Activated CD8-positive, alpha-beta memory T cell treated with anti-CD3 and anti-CD28 coated beads, Interleukin-2, amount 10 ng/mL, durations not matched to agents 7 days and 5 days (primary cell): ENCODE measurements around the gene DNER. TPM values are rescaled to one million over a fixed set of nuclear protein-coding genes. Genes with fewer than 3 reads are reported as not detected.
"Not testable (repeated sequence)": the region's sequence is repeated elsewhere in the genome, so short reads cannot be mapped to it uniquely, and the experiment has no call there.

Experiments
- ATAC-seq: fragments of 150-1000 bp; cut with Tn5 transposase; one replicate; pipeline ENCODE4 v1.10.0; 2021; ENCODE audit warnings: moderate library complexity
- CTCF ChIA-PET: fragments of 350-600 bp; sonication (Branson Sonifier 250); formaldehyde crosslinking; loops from one replicate; lab custom pipeline; 2021; ENCODE audit warnings: antibody characterized with exemption; lab: Charles Lee
- DNase-seq: peaks from one replicate; pipeline ENCODE4 v3.0.0-alpha.2; 2020
- H3K27ac Mint-ChIP-seq: one replicate; pipeline ENCODE4 v1.8.0; 2021; ENCODE audit warnings: mild to moderate bottlenecking, mixed read lengths
- H3K27me3 Mint-ChIP-seq: one replicate; pipeline ENCODE4 v1.8.0; 2021; ENCODE audit warnings: mixed read lengths
- H3K36me3 Mint-ChIP-seq: one replicate; pipeline ENCODE4 v1.8.0; 2021; ENCODE audit warnings: mild to moderate bottlenecking, mixed read lengths
- H3K4me1 Mint-ChIP-seq: one replicate; pipeline ENCODE4 v1.8.0; 2021; ENCODE audit warnings: mixed read lengths
- H3K4me3 Mint-ChIP-seq: one replicate; pipeline ENCODE4 v1.8.0; 2021; ENCODE audit warnings: mild to moderate bottlenecking, moderate library complexity, mixed read lengths
- H3K9me3 Mint-ChIP-seq: one replicate; pipeline ENCODE4 v1.8.0; 2022; ENCODE audit warnings: low read depth, mixed read lengths
- total RNA-seq, 2 experiments: library from RNA; stranded (reverse); gene quantifications; one replicate each; pipeline ENCODE4 v1.2.3, GENCODE V29; 2021

The DNER gene
- total RNA-seq, 2 experiments from 2014 or later = not detected

DNA sequence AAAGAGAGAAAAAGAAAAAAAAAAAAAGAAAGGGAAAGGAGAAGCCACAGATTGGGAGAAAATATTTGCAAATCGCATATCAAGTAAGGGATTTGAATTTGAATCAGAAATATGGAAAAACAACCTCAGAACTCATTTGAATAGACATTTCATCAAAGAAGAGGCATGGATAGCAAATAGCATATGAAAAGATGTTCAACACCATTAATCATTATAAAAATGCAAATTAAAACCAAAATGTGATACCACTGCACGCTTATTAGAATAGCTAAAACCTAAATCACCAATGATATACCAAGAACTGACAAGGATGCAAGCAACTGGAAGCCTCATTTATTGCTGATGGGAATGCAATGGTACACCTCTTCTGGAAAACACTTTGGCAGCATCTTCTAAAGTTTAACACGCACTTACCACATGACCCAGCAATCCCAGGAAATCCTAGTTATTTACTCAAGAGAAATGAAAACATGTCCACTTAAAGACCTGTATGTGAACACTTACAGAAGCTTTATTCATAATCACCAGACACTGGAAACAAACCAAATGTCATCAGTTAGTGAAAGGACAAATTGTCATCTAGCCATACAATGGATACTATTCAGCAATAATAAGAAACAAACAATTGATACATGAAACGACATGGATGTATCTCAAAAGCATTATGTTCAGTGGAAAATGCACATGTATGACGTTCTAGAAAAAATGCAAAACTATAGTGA is 10.3 kb downstream of the DNER start:
- H3K27me3 Mint-ChIP-seq = peaks cover 34% of the 10 kb centered on the region
- no peaks in the 10 kb centered on the region for H3K4me1 Mint-ChIP-seq
- H3K4me3 Mint-ChIP-seq = no peak overlapping the region
- H3K27ac Mint-ChIP-seq = no peak overlapping the region
- no peak for DNase-seq
- H3K36me3 Mint-ChIP-seq = no peaks in the 10 kb centered on the region
- no peaks in the 10 kb centered on the region for H3K9me3 Mint-ChIP-seq
- CTCF ChIA-PET = no interaction called here
- no peak for ATAC-seq

GRCh38 chr2:229701716-229702115 is 12.6 kb downstream of the DNER start:
- CTCF ChIA-PET = no interaction called here
- ATAC-seq = no peak
- DNase-seq = no peak
- Mint-ChIP-seq H3K4me1 (no peaks in the 10 kb centered on the region), H3K36me3 (no peaks in the 10 kb centered on the region), H3K9me3 (no peaks in the 10 kb centered on the region), H3K27ac (no peak overlapping the region), H3K27me3 (peaks cover 29% of the 10 kb centered on the region), H3K4me3 (no peak overlapping the region)

- no peaks in the 10 kb centered on the region for H3K9me3 Mint-ChIP-seq
- H3K4me1 Mint-ChIP-seq = no peaks in the 10 kb centered on the region
- ATAC-seq = no peak
- H3K36me3 Mint-ChIP-seq = no peaks in the 10 kb centered on the region
- peaks cover 29% of the 10 kb centered on the region for H3K27me3 Mint-ChIP-seq
- no peak overlapping the region for H3K27ac Mint-ChIP-seq
- CTCF ChIA-PET = interaction anchor here (1.3 kb wide), 1 partner anchor 8 kb away, joined by 3 read pairs; no protein-coding TSS in a partner anchor
- no peak overlapping the region for H3K4me3 Mint-ChIP-seq
- DNase-seq = no peak
Observed at GRCh38 chr2:229701062-229701461, 13.3 kb downstream of the DNER start.

DNA sequence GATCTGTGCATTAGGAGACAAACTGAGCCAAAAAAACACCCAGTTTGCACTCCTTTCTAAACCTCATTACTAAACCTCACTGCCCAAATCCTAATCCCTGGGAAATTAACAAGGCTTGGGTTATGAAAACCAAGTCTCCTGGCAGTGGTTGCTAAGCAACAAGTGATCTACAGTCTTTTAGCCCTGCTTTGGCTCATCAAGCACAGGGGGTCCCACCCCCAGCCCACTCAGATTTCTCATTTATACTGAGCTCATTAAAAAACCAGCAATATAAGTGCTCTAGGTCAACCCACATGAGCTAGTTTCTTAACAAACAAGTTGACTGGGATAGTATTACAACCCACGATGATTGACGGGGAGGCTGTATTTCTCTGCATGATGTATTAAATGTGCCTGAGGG is 18.4 kb downstream of the DNER start:
- no peak for ATAC-seq
- Mint-ChIP-seq H3K4me1 (no peaks in the 10 kb centered on the region), H3K27ac (no peak overlapping the region), H3K27me3 (peaks cover 17% of the 10 kb centered on the region), H3K9me3 (no peaks in the 10 kb centered on the region), H3K4me3 (no peak overlapping the region), H3K36me3 (no peaks in the 10 kb centered on the region)
- CTCF ChIA-PET = no interaction called here
- no peak for DNase-seq

DNA sequence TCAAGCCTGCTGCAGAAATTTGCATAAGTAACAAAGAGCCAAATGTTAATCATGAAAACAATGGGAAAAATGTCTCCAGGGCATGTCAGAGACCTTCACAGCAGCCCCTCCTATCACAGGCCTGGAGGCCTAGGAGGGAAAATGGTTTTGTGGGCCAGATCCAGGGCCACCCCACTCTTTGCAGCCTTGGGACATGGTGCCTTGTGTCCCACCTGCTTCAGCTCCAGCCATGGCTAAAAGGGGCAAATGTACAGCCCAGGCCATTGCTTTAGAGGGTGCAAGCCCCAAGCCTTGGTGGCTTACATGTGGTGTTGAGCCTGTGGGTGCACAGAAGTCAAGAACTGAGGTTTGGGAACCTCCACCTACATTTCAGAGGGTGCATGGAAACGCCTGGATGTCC is 20.5 kb downstream of the DNER start:
- DNase-seq, H3K27ac Mint-ChIP-seq, ATAC-seq, H3K4me3 Mint-ChIP-seq, H3K9me3 Mint-ChIP-seq, H3K4me1 Mint-ChIP-seq, H3K36me3 Mint-ChIP-seq, CTCF ChIA-PET: not testable (repeated sequence)
- peaks cover 18% of the 10 kb centered on the region for H3K27me3 Mint-ChIP-seq

GRCh38 chr2:229691631-229692030 is 22.7 kb downstream of the DNER start:
- DNase-seq (no peak), ATAC-seq (no peak)
- Mint-ChIP-seq H3K27ac (no peak overlapping the region), H3K27me3 (peaks cover 15% of the 10 kb centered on the region), H3K36me3 (no peaks in the 10 kb centered on the region), H3K4me3 (no peak overlapping the region), H3K4me1 (no peaks in the 10 kb centered on the region), H3K9me3 (no peaks in the 10 kb centered on the region)
- CTCF ChIA-PET = no interaction called here

- no peaks in the 10 kb centered on the region for H3K4me1 Mint-ChIP-seq
- ATAC-seq (no peak), DNase-seq (no peak)
- no peak overlapping the region for H3K27ac Mint-ChIP-seq
- no peaks in the 10 kb centered on the region for H3K9me3 Mint-ChIP-seq
- no peaks in the 10 kb centered on the region for H3K36me3 Mint-ChIP-seq
- CTCF ChIA-PET = no interaction called here
- peaks cover 20% of the 10 kb centered on the region for H3K27me3 Mint-ChIP-seq
- no peak overlapping the region for H3K4me3 Mint-ChIP-seq
Observed at GRCh38 chr2:229689307-229689839, 25.0 kb downstream of the DNER start.

DNA sequence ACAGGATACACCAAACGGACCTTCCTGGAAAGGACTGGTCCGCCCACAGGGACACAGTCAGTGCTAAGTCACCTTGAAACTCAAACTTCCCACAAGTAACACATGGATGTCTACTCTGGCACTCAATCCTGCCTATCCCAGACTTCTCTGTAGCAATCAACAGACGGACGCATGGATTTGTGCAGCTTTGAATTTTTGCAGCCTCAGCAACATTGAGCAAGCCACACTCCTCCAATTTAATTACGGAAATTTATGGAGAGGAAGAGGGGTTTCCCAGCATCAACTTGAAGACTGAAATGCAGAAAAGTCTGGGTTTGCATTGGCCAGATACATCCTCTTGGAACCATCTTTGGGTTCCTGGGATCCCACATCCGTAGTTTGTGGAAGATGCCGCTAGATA is 26.2 kb downstream of the DNER start:
- H3K36me3 Mint-ChIP-seq = no peaks in the 10 kb centered on the region
- no peak for ATAC-seq
- H3K4me3 Mint-ChIP-seq = no peak overlapping the region
- no peaks in the 10 kb centered on the region for H3K9me3 Mint-ChIP-seq
- no peaks in the 10 kb centered on the region for H3K4me1 Mint-ChIP-seq
- peaks cover 25% of the 10 kb centered on the region for H3K27me3 Mint-ChIP-seq
- CTCF ChIA-PET = no interaction called here
- no peak overlapping the region for H3K27ac Mint-ChIP-seq
- no peak for DNase-seq

GRCh38 chr2:229686122-229686919 is 28.0 kb downstream of the DNER start:
- ATAC-seq = no peak
- Mint-ChIP-seq H3K27ac (no peak overlapping the region), H3K4me1 (no peaks in the 10 kb centered on the region), H3K9me3 (no peaks in the 10 kb centered on the region), H3K27me3 (peaks cover 28% of the 10 kb centered on the region), H3K36me3 (no peaks in the 10 kb centered on the region), H3K4me3 (no peak overlapping the region)
- CTCF ChIA-PET = no interaction called here
- DNase-seq = no peak

- H3K4me3 Mint-ChIP-seq = no peak overlapping the region
- no peak for ATAC-seq
- no peak for DNase-seq
- H3K9me3 Mint-ChIP-seq = no peaks in the 10 kb centered on the region
- CTCF ChIA-PET = no interaction called here
- H3K36me3 Mint-ChIP-seq = no peaks in the 10 kb centered on the region
- H3K4me1 Mint-ChIP-seq = no peaks in the 10 kb centered on the region
- H3K27me3 Mint-ChIP-seq = peaks cover 22% of the 10 kb centered on the region
- H3K27ac Mint-ChIP-seq = no peak overlapping the region
Observed at GRCh38 chr2:229684942-229685562, 29.3 kb downstream of the DNER start.

DNA sequence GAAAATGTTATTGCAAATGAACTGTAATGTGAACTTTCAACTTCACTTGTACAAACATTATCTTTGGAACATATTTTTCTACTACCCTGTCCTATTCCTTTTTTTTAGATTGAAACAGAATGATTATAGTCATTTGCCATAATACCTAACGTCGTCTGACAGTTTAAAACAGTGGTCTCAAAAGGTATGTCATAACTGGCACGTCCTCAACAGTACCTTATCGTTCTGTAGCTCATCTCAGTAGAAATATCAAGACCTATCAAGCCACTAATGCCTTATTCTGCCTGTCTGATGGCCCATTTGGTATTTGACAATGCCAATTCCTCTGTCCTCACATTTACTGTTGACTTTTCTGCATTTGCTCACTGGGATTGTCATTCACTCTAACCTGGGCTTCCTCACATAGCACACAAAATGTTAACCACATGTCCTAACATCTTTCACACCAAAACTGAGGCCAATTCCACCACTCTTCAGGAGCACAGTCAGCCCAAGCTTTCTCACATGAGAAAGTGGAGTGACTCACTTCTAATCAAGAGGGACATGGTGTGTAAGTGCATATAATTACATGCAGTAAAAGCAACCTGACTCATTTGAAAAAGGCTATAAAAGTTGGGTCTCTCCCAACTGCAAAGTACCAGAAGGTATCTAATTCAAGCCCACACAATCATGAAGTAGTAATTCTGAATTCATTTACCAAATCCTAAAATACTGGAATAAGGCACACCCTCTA is 34.8 kb downstream of the DNER start:
- Mint-ChIP-seq H3K4me1 (no peaks in the 10 kb centered on the region), H3K27ac (no peak overlapping the region), H3K9me3 (no peaks in the 10 kb centered on the region), H3K27me3 (peaks cover 40% of the 10 kb centered on the region), H3K36me3 (no peaks in the 10 kb centered on the region), H3K4me3 (no peak overlapping the region)
- DNase-seq = no peak
- CTCF ChIA-PET = no interaction called here
- ATAC-seq = no peak

GRCh38 chr2:229675569-229675968 is 38.8 kb downstream of the DNER start:
- H3K4me3 Mint-ChIP-seq = no peak overlapping the region
- H3K36me3 Mint-ChIP-seq = no peaks in the 10 kb centered on the region
- no peak for ATAC-seq
- no peak overlapping the region for H3K27ac Mint-ChIP-seq
- CTCF ChIA-PET = no interaction called here
- peaks cover 42% of the 10 kb centered on the region for H3K27me3 Mint-ChIP-seq
- H3K9me3 Mint-ChIP-seq = no peaks in the 10 kb centered on the region
- no peak for DNase-seq
- H3K4me1 Mint-ChIP-seq = no peaks in the 10 kb centered on the region

DNA sequence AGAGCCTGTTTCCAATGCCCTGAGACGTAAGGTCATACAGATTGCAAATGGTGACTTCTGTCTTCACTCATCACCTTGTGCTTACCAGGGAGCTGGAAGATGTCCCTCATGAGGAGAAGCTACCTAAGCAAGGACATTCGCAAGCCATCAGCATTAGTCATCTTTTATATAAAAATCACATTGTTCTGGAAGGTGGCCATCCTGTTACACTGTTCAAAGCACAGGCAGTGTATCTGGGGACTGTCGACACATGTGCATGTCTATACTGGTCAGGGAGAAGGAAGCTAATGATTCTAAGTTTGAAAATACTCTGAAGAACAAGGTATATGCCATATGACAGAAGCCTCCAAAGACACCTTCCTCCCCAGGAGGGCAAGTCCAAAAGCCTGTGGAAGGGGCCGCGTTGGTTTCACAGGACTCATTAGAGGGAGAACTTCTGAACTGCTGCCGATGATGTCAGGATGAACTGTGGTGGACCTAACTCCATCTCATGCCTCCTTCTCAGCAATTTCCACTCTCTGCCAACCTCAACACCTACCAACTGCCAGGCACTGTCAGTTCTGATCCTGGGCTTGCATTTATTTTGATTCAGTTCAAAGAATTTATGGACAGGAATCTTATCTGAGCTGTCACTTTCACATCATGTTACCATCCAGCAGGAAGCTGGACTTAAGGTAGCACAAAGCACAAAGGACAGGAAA is 39.4 kb downstream of the DNER start:
- Mint-ChIP-seq H3K27ac (no peak overlapping the region), H3K9me3 (no peaks in the 10 kb centered on the region), H3K36me3 (no peaks in the 10 kb centered on the region), H3K4me3 (no peak overlapping the region), H3K27me3 (peaks cover 42% of the 10 kb centered on the region), H3K4me1 (no peaks in the 10 kb centered on the region)
- CTCF ChIA-PET = no interaction called here
- DNase-seq (no peak), ATAC-seq (no peak)
